ENCODE data around the gene VGF.

DNA sequence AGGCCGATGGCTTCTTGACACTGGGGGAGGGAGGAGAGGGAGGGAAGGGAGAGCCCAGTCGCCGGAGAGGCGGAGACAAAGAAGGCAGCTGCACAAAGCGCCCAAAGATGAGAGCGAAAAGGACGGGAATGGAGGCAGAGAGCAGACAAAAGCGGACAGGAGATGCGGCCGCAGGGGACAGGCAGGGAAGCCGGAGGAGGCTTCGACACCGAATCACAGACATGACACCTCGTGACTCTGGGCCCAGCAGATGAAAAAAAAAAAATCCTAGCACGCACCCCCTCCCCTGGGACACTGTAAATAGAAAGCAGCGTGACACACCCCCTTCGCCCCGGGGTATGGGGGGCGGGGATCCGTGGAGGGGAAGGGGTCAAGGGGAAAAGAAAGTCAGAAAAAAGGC is 13.7 kb upstream of the VGF start:
- TF ChIP-seq, protein P1, sequence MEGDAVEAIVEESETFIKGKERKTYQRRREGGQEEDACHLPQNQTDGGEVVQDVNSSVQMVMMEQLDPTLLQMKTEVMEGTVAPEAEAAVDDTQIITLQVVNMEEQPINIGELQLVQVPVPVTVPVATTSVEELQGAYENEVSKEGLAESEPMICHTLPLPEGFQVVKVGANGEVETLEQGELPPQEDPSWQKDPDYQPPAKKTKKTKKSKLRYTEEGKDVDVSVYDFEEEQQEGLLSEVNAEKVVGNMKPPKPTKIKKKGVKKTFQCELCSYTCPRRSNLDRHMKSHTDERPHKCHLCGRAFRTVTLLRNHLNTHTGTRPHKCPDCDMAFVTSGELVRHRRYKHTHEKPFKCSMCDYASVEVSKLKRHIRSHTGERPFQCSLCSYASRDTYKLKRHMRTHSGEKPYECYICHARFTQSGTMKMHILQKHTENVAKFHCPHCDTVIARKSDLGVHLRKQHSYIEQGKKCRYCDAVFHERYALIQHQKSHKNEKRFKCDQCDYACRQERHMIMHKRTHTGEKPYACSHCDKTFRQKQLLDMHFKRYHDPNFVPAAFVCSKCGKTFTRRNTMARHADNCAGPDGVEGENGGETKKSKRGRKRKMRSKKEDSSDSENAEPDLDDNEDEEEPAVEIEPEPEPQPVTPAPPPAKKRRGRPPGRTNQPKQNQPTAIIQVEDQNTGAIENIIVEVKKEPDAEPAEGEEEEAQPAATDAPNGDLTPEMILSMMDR (optimal IDR thresholded peaks at IDR 0.05 in 1 of 3, IDR thresholded peaks at IDR 0.05 in 1 of 3, conservative IDR thresholded peaks at IDR 0.05 in 1 of 3; ENCODE audit: extremely low read depth in 1 of 3, insufficient read depth in 2 of 3, low read length in 3 of 3): no peak
- TF ChIP-seq EZH2 (IDR thresholded peaks at IDR 0.05; ENCODE audit: low read length): peak; percentile 90
